ENCODE data around the gene SLC25A22. TPM values are rescaled to one million over a fixed set of nuclear protein-coding genes. Genes with fewer than 3 reads are reported as not detected.

The SLC25A22 gene
- total and polyA plus RNA-seq, 9 of the 15 experiments (the other 6 are each of a cell fraction or from before 2014, with no cell fraction given): 0.41 to 55.4 (median 11.4) TPM

GRCh38 chr11:842370-843002, 44.4 kb upstream of the SLC25A22 start, which contains the start of the genes POLR2L and TSPAN4 (continued):
- TF ChIP-seq CHD7 (IDR thresholded peaks at IDR 0.05; ENCODE audit: low read depth, low read length): no peak
- no peak for TF ChIP-seq ZEB2 (IDR thresholded peaks at IDR 0.05)
- no peak for TF ChIP-seq BRD4 (IDR thresholded peaks at IDR 0.05)
- TF ChIP-seq SAP30 (IDR thresholded peaks at IDR 0.05; ENCODE audit: borderline replicate concordance, insufficient read depth, low read depth, low read length, poor library complexity, severe bottlenecking): peak; percentile 89
- TF ChIP-seq, protein P1, sequence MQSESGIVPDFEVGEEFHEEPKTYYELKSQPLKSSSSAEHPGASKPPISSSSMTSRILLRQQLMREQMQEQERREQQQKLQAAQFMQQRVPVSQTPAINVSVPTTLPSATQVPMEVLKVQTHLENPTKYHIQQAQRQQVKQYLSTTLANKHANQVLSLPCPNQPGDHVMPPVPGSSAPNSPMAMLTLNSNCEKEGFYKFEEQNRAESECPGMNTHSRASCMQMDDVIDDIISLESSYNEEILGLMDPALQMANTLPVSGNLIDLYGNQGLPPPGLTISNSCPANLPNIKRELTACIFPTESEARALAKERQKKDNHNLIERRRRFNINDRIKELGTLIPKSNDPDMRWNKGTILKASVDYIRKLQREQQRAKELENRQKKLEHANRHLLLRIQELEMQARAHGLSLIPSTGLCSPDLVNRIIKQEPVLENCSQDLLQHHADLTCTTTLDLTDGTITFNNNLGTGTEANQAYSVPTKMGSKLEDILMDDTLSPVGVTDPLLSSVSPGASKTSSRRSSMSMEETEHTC (IDR thresholded peaks at IDR 0.05): no peak
- no peak for TF ChIP-seq ZNF561 (CRISPR knock-in tag; conservative IDR thresholded peaks at IDR 0.05)
- TF ChIP-seq E2F3 (CRISPR knock-in tag; IDR thresholded peaks at IDR 0.05): peak; percentile 47; the same call in 1 of the 2 replicates
- TF ChIP-seq ZNF384 (IDR thresholded peaks at IDR 0.05; ENCODE audit: low read depth, low read length): no peak
- TF ChIP-seq TAF1 (IDR thresholded peaks at IDR 0.05; ENCODE audit: control insufficient read depth, extremely low read depth, insufficient read depth, low read length, severe bottlenecking): peak; percentile 91
- no peak for TF ChIP-seq E2F8 (IDR thresholded peaks at IDR 0.05; ENCODE audit: low read depth, partially characterized antibody)
- TF ChIP-seq POLR2G (IDR thresholded peaks at IDR 0.05; ENCODE audit: low read depth, low read length): peak; percentile 99
- TF ChIP-seq EGR1 (conservative IDR thresholded peaks at IDR 0.05): peak; percentile 71

All from K562 (cell line).